Effector memory CD4-positive, alpha-beta T cell (primary cell): ENCODE measurements around the gene TSPAN5.

Experiments
- DNase-seq, 3 donors: peaks; one replicate each; pipeline ENCODE4 v3.0.0-alpha.2; 2020
- H3K27ac ChIP-seq: 2 replicates; pipeline ENCODE4 v1.7.0; 2013; ENCODE audit warnings: mild to moderate bottlenecking, low read length, moderate library complexity; ENCODE audit not compliant: insufficient read depth, poor library complexity, severe bottlenecking
- H3K27me3 ChIP-seq: replicated peaks from 2 replicates; pipeline ENCODE4 v1.7.0; 2013; ENCODE audit warnings: mild to moderate bottlenecking, low read length; ENCODE audit not compliant: insufficient read depth, control insufficient read depth, poor library complexity, severe bottlenecking
- H3K36me3 ChIP-seq: 2 replicates; pipeline ENCODE4 v1.7.0; 2013; ENCODE audit warnings: mild to moderate bottlenecking, low read length, moderate library complexity; ENCODE audit not compliant: control insufficient read depth, insufficient read depth
- H3K4me1 ChIP-seq: 2 replicates; pipeline ENCODE4 v1.7.0; 2013; ENCODE audit warnings: low read length, mild to moderate bottlenecking; ENCODE audit not compliant: control insufficient read depth, insufficient read depth, poor library complexity, severe bottlenecking
- H3K4me3 ChIP-seq: 2 replicates; pipeline ENCODE4 v1.7.0; 2013; ENCODE audit warnings: low read length, low read depth, mild to moderate bottlenecking; ENCODE audit not compliant: insufficient read depth, poor library complexity, severe bottlenecking
- H3K9me3 ChIP-seq: 2 replicates; pipeline ENCODE4 v1.7.0; 2013; ENCODE audit warnings: mild to moderate bottlenecking, low read length, moderate library complexity; ENCODE audit not compliant: control insufficient read depth

Gene TSPAN5

DNA sequence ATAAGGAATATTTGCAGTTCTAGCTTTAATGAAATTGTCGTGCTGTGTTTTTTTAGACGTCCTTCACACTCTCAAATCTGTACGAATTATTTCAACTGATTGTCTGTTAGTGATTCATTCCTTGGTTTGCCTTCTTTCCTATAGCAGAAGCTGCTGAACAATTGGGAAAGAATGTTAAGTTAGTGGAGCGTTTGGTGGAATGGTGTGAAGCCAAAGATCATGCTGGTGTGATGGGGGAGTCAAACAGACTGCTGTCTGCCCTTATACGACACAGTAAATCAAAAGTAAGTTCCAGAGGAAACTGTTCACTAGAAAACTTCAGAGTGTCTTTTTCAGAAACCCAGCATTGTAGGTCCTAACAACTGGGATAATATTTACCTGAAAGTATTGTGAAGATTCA is 237.3 kb downstream of the TSPAN5 start:
- no peak for DNase-seq
- Histone ChIP-seq H3K27me3 (no peaks in the 10 kb centered on the region), H3K4me1 (no peaks in the 10 kb centered on the region), H3K27ac (no peak overlapping the region), H3K9me3 (no peaks in the 10 kb centered on the region), H3K36me3 (peaks cover 29% of the 10 kb centered on the region), H3K4me3 (no peak overlapping the region)
